Psoas muscle (tissue), 8 donors: Measurements from ENCODE around the gene ASB18. TPM values are rescaled to one million over a fixed set of nuclear protein-coding genes. Genes with fewer than 3 reads are reported as not detected.

Experiments used
- ATAC-seq, 4 donors: fragments of 200-7000 bp; cut with Tn5 transposase; one replicate each; pipeline ENCODE4 v1.9.1; 2020; ENCODE audit warnings: moderate library complexity in 3 of 4, mild to moderate bottlenecking in 2 of 4
- DNase-seq, 2 donors: peaks; one replicate each; pipeline ENCODE4 v3.0.0-alpha.2; 2020
- H3K27ac ChIP-seq: fragments of 200-600 bp; one replicate; pipeline ENCODE4 v1.8.0; 2022
- H3K27me3 ChIP-seq, 3 donors: fragments of 200-600 bp in 1 of 3; one replicate each; pipeline versions ENCODE4 v1.6.1 to v1.8.0; 2013 to 2022; ENCODE audit warnings: low read length in 2 of 3, mild to moderate bottlenecking in 2 of 3, moderate library complexity in 1 of 3; ENCODE audit not compliant: insufficient read depth in 3 of 3
- H3K36me3 ChIP-seq, 2 donors: fragments of 200-600 bp in 1 of 2; one replicate each; pipeline versions ENCODE4 v1.6.1 to v1.8.0; 2013 to 2022; ENCODE audit warnings: low read depth in 1 of 2, mild to moderate bottlenecking in 1 of 2, moderate library complexity in 1 of 2; ENCODE audit not compliant: insufficient read depth in 1 of 2
- H3K4me1 ChIP-seq: fragments of 200-600 bp; one replicate; pipeline ENCODE4 v1.8.0; 2022
- H3K4me3 ChIP-seq: fragments of 200-600 bp; one replicate; pipeline ENCODE4 v1.8.0; 2022; ENCODE audit warnings: mild to moderate bottlenecking
- H3K9me3 ChIP-seq: fragments of 200-600 bp; one replicate; pipeline ENCODE4 v1.8.0; 2022
- WGBS, 3 donors: extraction: QIAGEN DNeasy Blood & Tissue Kit; methylation state at CpG; one replicate each; pipeline versions ENCODE4 v1.1.6 to v1.1.7; 2013; 5-methylcytosine and 5-hydroxymethylcytosine counted together
- intact Hi-C, 2 donors: fragments of 100-400 bp; cut with DNase I; formaldehyde crosslinking; loops; one replicate each; pipeline versions ENCODE4 v1.11.0 to v1.14.2; 2022
- polyA plus RNA-seq, 3 donors: library from polyadenylated mRNA; stranded (reverse); fragments of 200-250 nt; gene quantifications; one replicate each; pipeline ENCODE4 v1.2.3, GENCODE V29; 2013
- total RNA-seq, 4 donors: library from RNA; stranded (reverse); fragmentation: NEBNext Ultra II Directional in 2 of 4; extraction: Animal tissue kit (Norgen Biotek cat#: 25700) in 2 of 4; gene quantifications; one replicate each; pipeline versions ENCODE4 v1.2.1 to v1.2.4, GENCODE V29; 2021 to 2023
- TF ChIP-seq, protein P1 (sequence below): fragments of 200-600 bp; IDR thresholded peaks from one replicate; pipeline ENCODE4 v1.8.0; 2022; ENCODE audit warnings: antibody characterized with exemption
- donor health status: healthy with polysubstance abuse.
- donor health status: DM: no; HTN: no; CAD: no; lungs with moderate emphysema.
- donor health status: Bipolar disorder and iron deficiency.
- donor health status: healthy.
- donor health status: DM: yes; HTN: yes; CAD: no.
- donor health status: DM: no; HTN: no; CAD: no.
- donor health status: DM: no; HTN: no; CAD: no.
- donor health status: DM: yes; HTN: yes; CAD: no.

The ASB18 gene
- total and polyA plus RNA-seq, 7 donors, result 0.04 to 9.3 (median 1.1) TPM

DNA sequence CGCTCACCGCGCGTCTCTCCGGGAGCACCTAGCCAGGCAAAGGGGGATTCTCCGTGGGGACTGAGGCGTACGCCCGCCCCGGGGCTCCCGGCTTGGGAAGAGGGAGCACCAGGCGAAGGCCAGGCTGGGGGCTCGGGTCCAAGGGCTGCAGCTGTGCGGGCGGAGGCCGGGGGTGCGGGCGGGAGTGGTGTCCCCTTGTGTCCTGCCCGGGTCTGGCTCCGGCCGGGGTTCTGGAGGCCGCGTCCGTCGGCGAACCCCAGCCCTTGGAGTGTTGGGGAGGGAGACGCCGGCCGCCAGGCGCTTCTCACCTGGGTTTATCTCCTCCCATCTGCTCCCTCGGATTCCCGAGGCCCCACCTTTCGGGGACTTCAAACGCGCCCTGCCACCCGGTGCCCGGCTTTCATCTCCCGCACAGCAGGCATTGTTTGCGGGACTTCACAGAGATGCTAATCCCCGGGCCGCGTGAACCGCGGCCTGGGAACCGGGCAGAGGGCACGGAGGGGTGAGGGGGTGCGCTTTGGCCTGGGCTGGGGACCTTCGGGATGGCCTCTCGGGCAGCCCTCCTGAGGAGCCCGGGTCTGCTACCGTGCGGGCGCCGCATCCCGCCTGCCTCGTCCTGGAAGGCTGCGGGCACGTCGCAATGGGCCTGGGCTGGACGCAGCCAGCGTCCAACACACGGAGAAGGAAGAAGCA is 91.0 kb downstream of the ASB18 start:
- Histone ChIP-seq H3K4me1 (peaks cover 11% of the 10 kb centered on the region), H3K36me3 (no peaks in the 10 kb centered on the region), H3K27me3 (peaks cover 3 to 97% (median 45%) of the 10 kb centered on the region in 3 donors), H3K27ac (no peak overlapping the region), H3K9me3 (no peaks in the 10 kb centered on the region), H3K4me3 (no peak overlapping the region)
- 12 to 18% (median 18%) methylated on average over 44 to 62 of the region's 62 CpGs for WGBS, 3 donors
- DNase-seq (no peak), ATAC-seq (no peak)
- TF ChIP-seq, protein P1, sequence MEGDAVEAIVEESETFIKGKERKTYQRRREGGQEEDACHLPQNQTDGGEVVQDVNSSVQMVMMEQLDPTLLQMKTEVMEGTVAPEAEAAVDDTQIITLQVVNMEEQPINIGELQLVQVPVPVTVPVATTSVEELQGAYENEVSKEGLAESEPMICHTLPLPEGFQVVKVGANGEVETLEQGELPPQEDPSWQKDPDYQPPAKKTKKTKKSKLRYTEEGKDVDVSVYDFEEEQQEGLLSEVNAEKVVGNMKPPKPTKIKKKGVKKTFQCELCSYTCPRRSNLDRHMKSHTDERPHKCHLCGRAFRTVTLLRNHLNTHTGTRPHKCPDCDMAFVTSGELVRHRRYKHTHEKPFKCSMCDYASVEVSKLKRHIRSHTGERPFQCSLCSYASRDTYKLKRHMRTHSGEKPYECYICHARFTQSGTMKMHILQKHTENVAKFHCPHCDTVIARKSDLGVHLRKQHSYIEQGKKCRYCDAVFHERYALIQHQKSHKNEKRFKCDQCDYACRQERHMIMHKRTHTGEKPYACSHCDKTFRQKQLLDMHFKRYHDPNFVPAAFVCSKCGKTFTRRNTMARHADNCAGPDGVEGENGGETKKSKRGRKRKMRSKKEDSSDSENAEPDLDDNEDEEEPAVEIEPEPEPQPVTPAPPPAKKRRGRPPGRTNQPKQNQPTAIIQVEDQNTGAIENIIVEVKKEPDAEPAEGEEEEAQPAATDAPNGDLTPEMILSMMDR, result no peak
- intact Hi-C loops, result loop anchor here in 1 of 2 donors (10.0 kb wide), 1 partner anchor 132 kb away; no protein-coding TSS in a partner anchor

GRCh38 chr2:236172255-236173035 is 91.8 kb downstream of the ASB18 start:
- 6 to 8% (median 6%) methylated on average over 36 to 46 of the region's 46 CpGs for WGBS, 3 donors
- Histone ChIP-seq H3K27me3 (peaks cover 3 to 97% (median 41%) of the 10 kb centered on the region in 3 donors), H3K4me3 (no peak overlapping the region), H3K9me3 (no peaks in the 10 kb centered on the region), H3K27ac (no peak overlapping the region), H3K4me1 (peaks cover 5% of the 10 kb centered on the region), H3K36me3 (no peaks in the 10 kb centered on the region)
- intact Hi-C loops, result loop anchor here in 1 of 2 donors (10.0 kb wide), 1 partner anchor 132 kb away; no protein-coding TSS in a partner anchor
- DNase-seq (no peak), ATAC-seq (no peak)
- TF ChIP-seq, protein P1, result no peak

DNA sequence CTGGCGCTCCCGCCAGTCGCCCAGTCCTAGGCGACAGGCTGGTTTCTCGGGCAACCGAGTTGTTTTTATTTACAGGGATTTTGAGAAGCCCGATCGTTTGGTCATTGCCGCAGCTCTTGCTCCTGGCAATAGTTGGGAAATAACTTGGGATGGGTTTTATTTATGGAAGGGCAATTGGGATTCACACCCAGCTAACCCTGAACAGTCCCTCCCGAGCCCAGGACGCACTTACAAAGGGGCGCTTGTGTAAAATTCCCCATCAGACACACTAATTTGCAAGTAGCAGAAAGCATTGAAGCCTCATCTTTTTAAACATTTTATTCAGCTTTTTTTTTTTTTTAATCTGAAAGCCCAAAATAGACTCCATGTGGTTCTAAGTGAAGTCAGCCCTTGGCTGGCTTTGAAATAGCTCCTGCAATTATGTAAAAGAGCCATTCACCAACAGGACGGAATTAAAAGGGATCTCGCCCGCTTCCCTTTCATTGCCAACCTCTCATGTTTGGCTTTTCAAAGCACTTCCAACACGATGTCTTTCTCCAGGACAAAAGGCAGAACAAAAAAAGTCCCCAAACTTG is 92.4 kb downstream of the ASB18 start:
- H3K36me3 ChIP-seq, result no peaks in the 10 kb centered on the region
- peaks cover 11% of the 10 kb centered on the region for H3K4me1 ChIP-seq
- ATAC-seq (no peak), DNase-seq (no peak)
- H3K27ac ChIP-seq, result no peak overlapping the region
- WGBS, 3 donors, result 5 to 12% (median 8%) methylated on average over 16 of the region's 16 CpGs
- H3K4me3 ChIP-seq, result no peak overlapping the region
- TF ChIP-seq, protein P1, result no peak
- intact Hi-C loops, result loop anchor here in 1 of 2 donors (10.0 kb wide), 1 partner anchor 133 kb away; no protein-coding TSS in a partner anchor
- peaks cover 3 to 97% (median 45%) of the 10 kb centered on the region in 3 donors for H3K27me3 ChIP-seq
- H3K9me3 ChIP-seq, result no peaks in the 10 kb centered on the region

DNA sequence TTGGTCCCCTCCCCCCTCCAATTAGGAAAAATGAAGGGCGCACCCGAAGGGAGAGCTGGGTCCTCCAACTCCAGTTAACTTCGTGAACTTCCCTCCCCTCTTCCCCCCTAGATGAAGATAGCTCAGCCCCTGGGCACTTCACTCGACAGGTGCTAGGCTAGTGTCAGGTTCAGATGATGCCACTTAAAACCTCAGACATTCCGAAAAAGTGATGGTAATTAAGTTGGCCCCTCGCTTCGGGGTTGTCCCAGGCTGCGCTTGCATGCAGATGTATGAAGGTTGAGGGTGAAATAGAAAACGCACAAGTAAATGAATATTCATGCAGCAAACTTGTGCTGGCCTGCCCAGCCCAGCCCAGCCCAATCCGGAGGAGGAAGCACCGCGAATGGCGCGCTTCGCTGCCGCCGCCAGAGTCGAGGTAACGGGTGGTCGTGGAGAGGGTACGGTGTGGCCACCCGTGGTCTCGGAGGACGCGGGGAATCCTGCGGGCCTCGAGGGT is 93.0 kb downstream of the ASB18 start:
- WGBS, 3 donors, result 5 to 11% (median 6%) methylated on average over 27 of the region's 27 CpGs
- Histone ChIP-seq H3K36me3 (no peaks in the 10 kb centered on the region), H3K27ac (no peak overlapping the region), H3K4me3 (no peak overlapping the region), H3K4me1 (peaks cover 11% of the 10 kb centered on the region), H3K27me3 (peaks cover 3 to 97% (median 50%) of the 10 kb centered on the region in 3 donors), H3K9me3 (no peaks in the 10 kb centered on the region)
- no peak for ATAC-seq
- intact Hi-C loops, result loop anchor here in 1 of 2 donors (10.0 kb wide), 1 partner anchor 134 kb away; no protein-coding TSS in a partner anchor
- no peak for DNase-seq
- TF ChIP-seq, protein P1, result no peak
